NCI-H2081 (cell line): ENCODE data around the gene UHRF1.

Source experiments
- DNase-seq, 2 experiments: peaks; one replicate each; lab custom pipeline; 2025; lab: John Stamatoyannopoulos, UW

The UHRF1 gene

GRCh38 chr19:4988770-4989251 is 79.5 kb downstream of the UHRF1 start:
- DNase-seq: no peak

- DNase-seq: no peak
These were observed 81.0 kb downstream of the UHRF1 start for GRCh38 chr19:4990306-4990705.

- no peak for DNase-seq
These were observed 82.2 kb downstream of the UHRF1 start for GRCh38 chr19:4991538-4991937.

GRCh38 chr19:4991996-4992698 is 82.8 kb downstream of the UHRF1 start:
- DNase-seq: no peak

GRCh38 chr19:4993683-4994082 is 84.4 kb downstream of the UHRF1 start:
- DNase-seq: no peak

GRCh38 chr19:4996701-4997100 is 87.4 kb downstream of the UHRF1 start:
- DNase-seq: no peak

- DNase-seq: no peak
These were observed 88.0 kb downstream of the UHRF1 start for GRCh38 chr19:4997297-4997696.

- DNase-seq: no peak
These were observed 90.9 kb downstream of the UHRF1 start for GRCh38 chr19:5000120-5000611.

GRCh38 chr19:5001615-5002014 is 92.3 kb downstream of the UHRF1 start:
- peak in 1 of 2 experiments; percentile 12 for DNase-seq

- no peak for DNase-seq
These were observed 92.8 kb downstream of the UHRF1 start for GRCh38 chr19:5002143-5002542.

- DNase-seq: no peak
These were observed 94.5 kb downstream of the UHRF1 start for GRCh38 chr19:5003781-5004180.

- no peak for DNase-seq
These were observed 95.8 kb downstream of the UHRF1 start for GRCh38 chr19:5005096-5005495.

GRCh38 chr19:5006201-5006600 is 96.9 kb downstream of the UHRF1 start:
- DNase-seq: no peak

GRCh38 chr19:5006821-5007220 is 97.5 kb downstream of the UHRF1 start:
- DNase-seq: no peak
